Liver (tissue), 3 donors: Measurements from ENCODE around the gene STAT3.

Source experiments
- RAD21 ChIP-seq, 2 donors: IDR thresholded peaks; 2 replicates each; pipeline ENCODE4 v1.6.1; 2016; ENCODE audit warnings: antibody characterized with exemption in 2 of 2, mild to moderate bottlenecking in 2 of 2
- TF ChIP-seq, protein P1 (sequence below): fragments of 150-350 bp; IDR thresholded peaks from 2 replicates; pipeline ENCODE4 v1.5.1; 2017; ENCODE audit warnings: improper control_type of control experiment, low read depth, low read length; ENCODE audit not compliant: missing input control
- TF ChIP-seq, protein P2 (sequence below): IDR thresholded peaks from 2 replicates; pipeline ENCODE4 v1.6.1; 2016; ENCODE audit warnings: antibody characterized with exemption, mild to moderate bottlenecking
- donor health status: healthy.
- donor health status: healthy.

DNA sequence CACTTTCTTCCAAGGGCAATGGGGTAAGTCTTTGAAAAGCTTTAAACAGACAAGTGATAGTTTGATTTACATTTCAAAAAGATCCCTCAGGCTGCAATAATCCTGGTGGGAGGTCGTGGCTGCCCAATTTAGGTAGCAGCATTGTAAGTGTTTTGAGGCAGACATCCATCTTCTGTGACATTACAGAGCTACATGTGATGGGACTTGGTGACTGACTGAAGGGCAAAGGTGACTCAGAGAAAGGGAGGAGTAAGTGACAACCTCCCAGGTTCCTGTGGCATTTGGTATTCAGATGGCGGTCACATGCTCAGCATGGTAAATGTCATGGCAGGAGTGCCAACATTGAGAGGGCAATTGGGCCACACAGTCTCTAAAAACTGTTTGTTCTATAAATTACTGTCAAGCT lies 26.5 kb downstream of the STAT3 start:
- TF ChIP-seq, protein P1, sequence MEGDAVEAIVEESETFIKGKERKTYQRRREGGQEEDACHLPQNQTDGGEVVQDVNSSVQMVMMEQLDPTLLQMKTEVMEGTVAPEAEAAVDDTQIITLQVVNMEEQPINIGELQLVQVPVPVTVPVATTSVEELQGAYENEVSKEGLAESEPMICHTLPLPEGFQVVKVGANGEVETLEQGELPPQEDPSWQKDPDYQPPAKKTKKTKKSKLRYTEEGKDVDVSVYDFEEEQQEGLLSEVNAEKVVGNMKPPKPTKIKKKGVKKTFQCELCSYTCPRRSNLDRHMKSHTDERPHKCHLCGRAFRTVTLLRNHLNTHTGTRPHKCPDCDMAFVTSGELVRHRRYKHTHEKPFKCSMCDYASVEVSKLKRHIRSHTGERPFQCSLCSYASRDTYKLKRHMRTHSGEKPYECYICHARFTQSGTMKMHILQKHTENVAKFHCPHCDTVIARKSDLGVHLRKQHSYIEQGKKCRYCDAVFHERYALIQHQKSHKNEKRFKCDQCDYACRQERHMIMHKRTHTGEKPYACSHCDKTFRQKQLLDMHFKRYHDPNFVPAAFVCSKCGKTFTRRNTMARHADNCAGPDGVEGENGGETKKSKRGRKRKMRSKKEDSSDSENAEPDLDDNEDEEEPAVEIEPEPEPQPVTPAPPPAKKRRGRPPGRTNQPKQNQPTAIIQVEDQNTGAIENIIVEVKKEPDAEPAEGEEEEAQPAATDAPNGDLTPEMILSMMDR: no peak
- TF ChIP-seq, protein P2, sequence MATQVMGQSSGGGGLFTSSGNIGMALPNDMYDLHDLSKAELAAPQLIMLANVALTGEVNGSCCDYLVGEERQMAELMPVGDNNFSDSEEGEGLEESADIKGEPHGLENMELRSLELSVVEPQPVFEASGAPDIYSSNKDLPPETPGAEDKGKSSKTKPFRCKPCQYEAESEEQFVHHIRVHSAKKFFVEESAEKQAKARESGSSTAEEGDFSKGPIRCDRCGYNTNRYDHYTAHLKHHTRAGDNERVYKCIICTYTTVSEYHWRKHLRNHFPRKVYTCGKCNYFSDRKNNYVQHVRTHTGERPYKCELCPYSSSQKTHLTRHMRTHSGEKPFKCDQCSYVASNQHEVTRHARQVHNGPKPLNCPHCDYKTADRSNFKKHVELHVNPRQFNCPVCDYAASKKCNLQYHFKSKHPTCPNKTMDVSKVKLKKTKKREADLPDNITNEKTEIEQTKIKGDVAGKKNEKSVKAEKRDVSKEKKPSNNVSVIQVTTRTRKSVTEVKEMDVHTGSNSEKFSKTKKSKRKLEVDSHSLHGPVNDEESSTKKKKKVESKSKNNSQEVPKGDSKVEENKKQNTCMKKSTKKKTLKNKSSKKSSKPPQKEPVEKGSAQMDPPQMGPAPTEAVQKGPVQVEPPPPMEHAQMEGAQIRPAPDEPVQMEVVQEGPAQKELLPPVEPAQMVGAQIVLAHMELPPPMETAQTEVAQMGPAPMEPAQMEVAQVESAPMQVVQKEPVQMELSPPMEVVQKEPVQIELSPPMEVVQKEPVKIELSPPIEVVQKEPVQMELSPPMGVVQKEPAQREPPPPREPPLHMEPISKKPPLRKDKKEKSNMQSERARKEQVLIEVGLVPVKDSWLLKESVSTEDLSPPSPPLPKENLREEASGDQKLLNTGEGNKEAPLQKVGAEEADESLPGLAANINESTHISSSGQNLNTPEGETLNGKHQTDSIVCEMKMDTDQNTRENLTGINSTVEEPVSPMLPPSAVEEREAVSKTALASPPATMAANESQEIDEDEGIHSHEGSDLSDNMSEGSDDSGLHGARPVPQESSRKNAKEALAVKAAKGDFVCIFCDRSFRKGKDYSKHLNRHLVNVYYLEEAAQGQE: no peak
- TF ChIP-seq RAD21 (IDR thresholded peaks at IDR 0.05): no peak
